HEK293 (cell line): ENCODE measurements around the gene TMEM212.

Experiments used
- CTCF ChIP-seq: fragments of 450-650 bp; formaldehyde crosslinking; IDR thresholded peaks from 2 replicates; pipeline ENCODE4 v1.5.1; 2016; ENCODE audit warnings: missing biosample characterization, missing genetic modification characterization
- KLF7 ChIP-seq: fragments of 450-650 bp; formaldehyde crosslinking; IDR thresholded peaks from 2 replicates; pipeline ENCODE4 v1.5.1; 2016; ENCODE audit warnings: missing biosample characterization, missing genetic modification characterization, borderline replicate concordance
- YY1 ChIP-seq: fragments of 450-650 bp; formaldehyde crosslinking; IDR thresholded peaks from 2 replicates; pipeline ENCODE4 v1.5.1; 2018; ENCODE audit warnings: missing biosample characterization, missing genetic modification characterization
- TF ChIP-seq, protein P1 (sequence below): sonication (generic); formaldehyde crosslinking; IDR thresholded peaks from 2 replicates; pipeline ENCODE4 v1.8.1; 2022; ENCODE audit warnings: mild to moderate bottlenecking, moderate library complexity, missing genetic modification reagents
- TF ChIP-seq, protein P2 (sequence below): fragments of 450-650 bp; formaldehyde crosslinking; IDR thresholded peaks from 2 replicates; pipeline ENCODE4 v1.5.1; 2016; ENCODE audit warnings: missing biosample characterization, missing genetic modification characterization

- TF ChIP-seq KLF7 (tag by site-specific recombination) (no peak), YY1 (tag by site-specific recombination) (no peak), CTCF (no peak)
- TF ChIP-seq, protein P1, sequence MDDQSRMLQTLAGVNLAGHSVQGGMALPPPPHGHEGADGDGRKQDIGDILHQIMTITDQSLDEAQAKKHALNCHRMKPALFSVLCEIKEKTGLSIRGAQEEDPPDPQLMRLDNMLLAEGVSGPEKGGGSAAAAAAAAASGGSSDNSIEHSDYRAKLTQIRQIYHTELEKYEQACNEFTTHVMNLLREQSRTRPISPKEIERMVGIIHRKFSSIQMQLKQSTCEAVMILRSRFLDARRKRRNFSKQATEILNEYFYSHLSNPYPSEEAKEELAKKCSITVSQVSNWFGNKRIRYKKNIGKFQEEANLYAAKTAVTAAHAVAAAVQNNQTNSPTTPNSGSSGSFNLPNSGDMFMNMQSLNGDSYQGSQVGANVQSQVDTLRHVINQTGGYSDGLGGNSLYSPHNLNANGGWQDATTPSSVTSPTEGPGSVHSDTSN (CRISPR knock-in tag), result no peak
- TF ChIP-seq, protein P2, sequence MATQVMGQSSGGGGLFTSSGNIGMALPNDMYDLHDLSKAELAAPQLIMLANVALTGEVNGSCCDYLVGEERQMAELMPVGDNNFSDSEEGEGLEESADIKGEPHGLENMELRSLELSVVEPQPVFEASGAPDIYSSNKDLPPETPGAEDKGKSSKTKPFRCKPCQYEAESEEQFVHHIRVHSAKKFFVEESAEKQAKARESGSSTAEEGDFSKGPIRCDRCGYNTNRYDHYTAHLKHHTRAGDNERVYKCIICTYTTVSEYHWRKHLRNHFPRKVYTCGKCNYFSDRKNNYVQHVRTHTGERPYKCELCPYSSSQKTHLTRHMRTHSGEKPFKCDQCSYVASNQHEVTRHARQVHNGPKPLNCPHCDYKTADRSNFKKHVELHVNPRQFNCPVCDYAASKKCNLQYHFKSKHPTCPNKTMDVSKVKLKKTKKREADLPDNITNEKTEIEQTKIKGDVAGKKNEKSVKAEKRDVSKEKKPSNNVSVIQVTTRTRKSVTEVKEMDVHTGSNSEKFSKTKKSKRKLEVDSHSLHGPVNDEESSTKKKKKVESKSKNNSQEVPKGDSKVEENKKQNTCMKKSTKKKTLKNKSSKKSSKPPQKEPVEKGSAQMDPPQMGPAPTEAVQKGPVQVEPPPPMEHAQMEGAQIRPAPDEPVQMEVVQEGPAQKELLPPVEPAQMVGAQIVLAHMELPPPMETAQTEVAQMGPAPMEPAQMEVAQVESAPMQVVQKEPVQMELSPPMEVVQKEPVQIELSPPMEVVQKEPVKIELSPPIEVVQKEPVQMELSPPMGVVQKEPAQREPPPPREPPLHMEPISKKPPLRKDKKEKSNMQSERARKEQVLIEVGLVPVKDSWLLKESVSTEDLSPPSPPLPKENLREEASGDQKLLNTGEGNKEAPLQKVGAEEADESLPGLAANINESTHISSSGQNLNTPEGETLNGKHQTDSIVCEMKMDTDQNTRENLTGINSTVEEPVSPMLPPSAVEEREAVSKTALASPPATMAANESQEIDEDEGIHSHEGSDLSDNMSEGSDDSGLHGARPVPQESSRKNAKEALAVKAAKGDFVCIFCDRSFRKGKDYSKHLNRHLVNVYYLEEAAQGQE (tag by site-specific recombination), result no peak
These were observed 3.9 kb upstream of the TMEM212 start for GRCh38 chr3:171839270-171839669.
